PC-9 (cell line): ENCODE data around the gene ETV3L.

ENCODE experiments used
- CTCF ChIP-seq: fragments of 200-600 bp; sonication (generic); conservative IDR thresholded peaks from 2 replicates; pipeline ENCODE4 v1.6.1; 2017; ENCODE audit warnings: mixed run types, antibody characterized with exemption, mild to moderate bottlenecking, moderate library complexity
- EZH2 ChIP-seq: fragments of 200-600 bp; sonication (generic); IDR thresholded peaks from 2 replicates; pipeline ENCODE4 v1.8.0; 2017; ENCODE audit warnings: antibody characterized with exemption, low read depth

GRCh38 chr1:157132111-157132510 is 32.5 kb upstream of the ETV3L start:
- TF ChIP-seq CTCF (no peak), EZH2 (no peak)
